NB4 (cell line): ENCODE data around the gene ANO1.

Source experiments
- CTCF ChIP-seq: IDR thresholded peaks from one replicate; pipeline ENCODE4 v1.5.1; 2012; ENCODE audit warnings: low read depth, low read length
- MAX ChIP-seq: IDR thresholded peaks from 2 replicates; pipeline ENCODE4 v1.6.1; 2011; ENCODE audit warnings: low read depth, low read length

GRCh38 chr11:70145071-70145470, 67.0 kb downstream of the ANO1 start:
- TF ChIP-seq CTCF (no peak), MAX (no peak)
